ENCODE data around the gene KANSL1L.

KANSL1L gene, protein sequence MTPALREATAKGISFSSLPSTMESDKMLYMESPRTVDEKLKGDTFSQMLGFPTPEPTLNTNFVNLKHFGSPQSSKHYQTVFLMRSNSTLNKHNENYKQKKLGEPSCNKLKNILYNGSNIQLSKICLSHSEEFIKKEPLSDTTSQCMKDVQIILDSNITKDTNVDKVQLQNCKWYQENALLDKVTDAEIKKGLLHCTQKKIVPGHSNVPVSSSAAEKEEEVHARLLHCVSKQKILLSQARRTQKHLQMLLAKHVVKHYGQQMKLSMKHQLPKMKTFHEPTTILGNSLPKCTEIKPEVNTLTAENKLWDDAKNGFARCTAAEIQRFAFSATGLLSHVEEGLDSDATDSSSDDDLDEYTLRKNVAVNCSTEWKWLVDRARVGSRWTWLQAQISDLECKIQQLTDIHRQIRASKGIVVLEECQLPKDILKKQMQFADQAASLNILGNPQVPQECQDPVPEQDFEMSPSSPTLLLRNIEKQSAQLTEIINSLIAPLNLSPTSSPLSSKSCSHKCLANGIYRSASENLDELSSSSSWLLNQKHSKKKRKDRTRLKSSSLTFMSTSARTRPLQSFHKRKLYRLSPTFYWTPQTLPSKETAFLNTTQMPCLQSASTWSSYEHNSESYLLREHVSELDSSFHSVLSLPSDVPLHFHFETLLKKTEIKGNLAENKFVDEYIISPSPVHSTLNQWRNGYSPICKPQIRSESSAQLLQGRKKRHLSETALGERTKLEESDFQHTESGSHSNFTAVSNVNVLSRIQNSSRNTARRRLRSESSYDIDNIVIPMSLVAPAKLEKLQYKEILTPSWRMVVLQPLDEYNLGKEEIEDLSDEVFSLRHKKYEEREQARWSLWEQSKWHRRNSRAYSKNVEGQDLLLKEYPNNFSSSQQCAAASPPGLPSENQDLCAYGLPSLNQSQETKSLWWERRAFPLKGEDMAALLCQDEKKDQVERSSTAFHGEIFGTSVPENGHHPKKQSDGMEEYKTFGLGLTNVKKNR

DNA sequence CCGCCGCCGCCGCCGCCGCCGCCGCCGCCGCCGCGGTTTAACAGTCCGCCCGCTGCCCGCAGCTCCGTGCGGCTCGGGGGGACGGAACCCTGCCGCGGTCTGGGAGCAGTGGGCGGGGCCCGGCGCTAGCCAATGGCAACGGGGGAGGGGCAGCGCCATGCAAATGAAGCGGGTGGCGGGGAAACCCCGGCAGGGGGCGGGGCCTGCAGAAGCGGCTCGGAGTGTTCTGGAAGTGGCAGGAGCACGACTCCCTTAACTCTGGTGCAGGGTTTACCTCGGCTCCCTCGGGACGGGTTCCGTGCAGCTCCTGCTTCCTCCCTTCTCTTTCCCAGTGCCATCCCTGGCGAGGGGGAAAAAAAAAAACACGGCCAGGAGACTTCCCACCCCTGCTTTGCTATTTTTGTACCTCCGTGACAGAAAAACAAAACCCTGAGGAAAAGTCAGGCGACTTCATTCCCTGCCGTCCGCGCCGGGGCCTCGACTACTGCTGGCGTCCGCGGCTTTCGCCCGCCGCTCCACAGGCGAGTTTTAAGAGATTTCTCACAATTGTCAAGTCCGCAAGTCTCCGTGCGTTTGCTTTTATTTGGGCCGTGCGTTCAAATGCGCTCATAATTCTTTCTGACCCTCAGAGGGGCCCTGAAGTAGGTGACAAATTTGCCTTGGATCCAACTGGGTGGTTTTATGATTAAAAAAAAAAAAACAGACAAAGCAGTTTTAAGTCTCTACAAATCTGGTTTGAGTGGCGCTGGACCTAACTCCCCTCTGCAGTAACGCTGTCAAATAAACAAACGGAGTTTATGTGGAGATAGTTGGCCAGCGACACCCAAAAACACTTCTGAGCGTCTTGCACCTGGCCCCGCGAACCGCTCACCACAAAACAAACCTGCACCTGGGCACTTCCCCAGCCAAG lies at the start of gene KANSL1L:
KANSL1L (minus strand) TSS at position 101 of the 910 bp plus-strand sequence. CDS start 16,827 bp downstream, outside the sequence.
- peak; percentile 70 for DNase-seq (ENCODE audit: extremely low read depth, low read depth)
- TF ChIP-seq, protein P1, sequence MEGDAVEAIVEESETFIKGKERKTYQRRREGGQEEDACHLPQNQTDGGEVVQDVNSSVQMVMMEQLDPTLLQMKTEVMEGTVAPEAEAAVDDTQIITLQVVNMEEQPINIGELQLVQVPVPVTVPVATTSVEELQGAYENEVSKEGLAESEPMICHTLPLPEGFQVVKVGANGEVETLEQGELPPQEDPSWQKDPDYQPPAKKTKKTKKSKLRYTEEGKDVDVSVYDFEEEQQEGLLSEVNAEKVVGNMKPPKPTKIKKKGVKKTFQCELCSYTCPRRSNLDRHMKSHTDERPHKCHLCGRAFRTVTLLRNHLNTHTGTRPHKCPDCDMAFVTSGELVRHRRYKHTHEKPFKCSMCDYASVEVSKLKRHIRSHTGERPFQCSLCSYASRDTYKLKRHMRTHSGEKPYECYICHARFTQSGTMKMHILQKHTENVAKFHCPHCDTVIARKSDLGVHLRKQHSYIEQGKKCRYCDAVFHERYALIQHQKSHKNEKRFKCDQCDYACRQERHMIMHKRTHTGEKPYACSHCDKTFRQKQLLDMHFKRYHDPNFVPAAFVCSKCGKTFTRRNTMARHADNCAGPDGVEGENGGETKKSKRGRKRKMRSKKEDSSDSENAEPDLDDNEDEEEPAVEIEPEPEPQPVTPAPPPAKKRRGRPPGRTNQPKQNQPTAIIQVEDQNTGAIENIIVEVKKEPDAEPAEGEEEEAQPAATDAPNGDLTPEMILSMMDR (IDR thresholded peaks at IDR 0.05; ENCODE audit: low read depth, low read length, missing control alignments), result no peak
- peak within 1 kb of the TSS; percentile 60 for H3K4me3 ChIP-seq (replicated peaks; ENCODE audit: low read depth, low read length)

- TF ChIP-seq, protein P1 (IDR thresholded peaks at IDR 0.05; ENCODE audit: low read depth, low read length, missing control alignments), result no peak
- DNase-seq (ENCODE audit: extremely low read depth, low read depth), result no peak
- no peak overlapping the region for H3K4me3 ChIP-seq (replicated peaks; ENCODE audit: low read depth, low read length)
Observed at GRCh38 chr2:210215120-210215519, 43.9 kb upstream of the KANSL1L start.

GRCh38 chr2:210210185-210210584 lies 39.0 kb upstream of the KANSL1L start:
- TF ChIP-seq, protein P1 (IDR thresholded peaks at IDR 0.05; ENCODE audit: low read depth, low read length, missing control alignments), result no peak
- H3K4me3 ChIP-seq (replicated peaks; ENCODE audit: low read depth, low read length), result no peak overlapping the region
- no peak for DNase-seq (ENCODE audit: extremely low read depth, low read depth)

GRCh38 chr2:210207929-210208328 lies 36.7 kb upstream of the KANSL1L start:
- H3K4me3 ChIP-seq (replicated peaks; ENCODE audit: low read depth, low read length), result no peak overlapping the region
- TF ChIP-seq, protein P1 (IDR thresholded peaks at IDR 0.05; ENCODE audit: low read depth, low read length, missing control alignments), result no peak
- DNase-seq (ENCODE audit: extremely low read depth, low read depth), result no peak

GRCh38 chr2:210203558-210203957 lies 32.3 kb upstream of the KANSL1L start:
- TF ChIP-seq, protein P1 (IDR thresholded peaks at IDR 0.05; ENCODE audit: low read depth, low read length, missing control alignments), result no peak
- DNase-seq (ENCODE audit: extremely low read depth, low read depth), result no peak
- no peak overlapping the region for H3K4me3 ChIP-seq (replicated peaks; ENCODE audit: low read depth, low read length)

DNA sequence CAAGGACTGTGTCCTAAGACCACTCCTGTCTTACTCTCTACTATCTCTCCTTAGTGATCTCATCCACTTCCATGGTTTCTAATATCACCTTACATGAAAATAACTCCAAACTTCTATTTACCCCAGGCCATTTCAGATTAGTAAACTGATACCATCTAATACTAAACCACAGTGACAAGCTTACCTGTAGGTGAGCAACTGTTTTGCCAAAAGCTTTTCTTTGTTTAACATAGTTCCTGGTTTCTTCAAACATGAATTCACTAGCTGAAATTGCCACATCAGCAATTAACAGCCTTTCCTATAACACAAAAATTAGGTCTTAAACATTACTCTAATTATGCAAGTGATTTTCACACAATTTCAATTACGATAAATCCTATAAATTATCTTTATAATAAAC lies 31.9 kb upstream of the KANSL1L start:
- DNase-seq (ENCODE audit: extremely low read depth, low read depth), result no peak
- TF ChIP-seq, protein P1 (IDR thresholded peaks at IDR 0.05; ENCODE audit: low read depth, low read length, missing control alignments), result no peak
- no peak overlapping the region for H3K4me3 ChIP-seq (replicated peaks; ENCODE audit: low read depth, low read length)

All from HFF-Myc (cell line).